Endodermal cell (in vitro differentiated cells): ENCODE data around the gene PPM1D. TPM values are rescaled to one million over a fixed set of nuclear protein-coding genes. Genes with fewer than 3 reads are reported as not detected.

Experiments
- DNase-seq: peaks from one replicate; pipeline ENCODE4 v3.0.0-alpha.2; 2017
- H3K27ac ChIP-seq: 2 replicates; pipeline ENCODE4 v1.5.1; 2013; ENCODE audit warnings: mild to moderate bottlenecking, low read depth, low read length, moderate library complexity
- H3K27me3 ChIP-seq: 2 replicates; pipeline ENCODE4 v1.6.1; 2013; ENCODE audit warnings: mild to moderate bottlenecking, low read length, moderate library complexity; ENCODE audit not compliant: insufficient read depth, control insufficient read depth, poor library complexity, severe bottlenecking
- H3K36me3 ChIP-seq: 2 replicates; pipeline ENCODE4 v1.7.0; 2013; ENCODE audit warnings: mild to moderate bottlenecking, low read length, moderate library complexity; ENCODE audit not compliant: control insufficient read depth, insufficient read depth
- H3K4me1 ChIP-seq: one replicate; pipeline ENCODE4 v1.7.0; 2013; ENCODE audit warnings: low read length; ENCODE audit not compliant: control insufficient read depth, insufficient read depth
- H3K4me3 ChIP-seq: 2 replicates; pipeline ENCODE4 v1.5.1; 2013; ENCODE audit warnings: mild to moderate bottlenecking, low read length, moderate library complexity
- H3K9ac ChIP-seq: 2 replicates; pipeline ENCODE4 v1.6.1; 2013; ENCODE audit warnings: mild to moderate bottlenecking, low read length, moderate library complexity; ENCODE audit not compliant: poor library complexity, severe bottlenecking; ENCODE audit errors: extremely low read depth
- H3K9me3 ChIP-seq: 2 replicates; pipeline ENCODE4 v1.6.1; 2013; ENCODE audit warnings: mild to moderate bottlenecking, low read length, moderate library complexity; ENCODE audit not compliant: control insufficient read depth
- H3K27ac Mint-ChIP-seq: 2 replicates; pipeline ENCODE4 v1.8.0; 2020; ENCODE audit warnings: mixed read lengths
- H3K27me3 Mint-ChIP-seq: 2 replicates; pipeline ENCODE4 v1.8.0; 2021; ENCODE audit warnings: mild to moderate bottlenecking, mixed read lengths; ENCODE audit not compliant: insufficient read depth
- H3K36me3 Mint-ChIP-seq: 2 replicates; pipeline ENCODE4 v1.8.0; 2020; ENCODE audit warnings: low read depth, mixed read lengths
- H3K4me1 Mint-ChIP-seq: 2 replicates; pipeline ENCODE4 v1.8.0; 2020; ENCODE audit warnings: mixed read lengths
- H3K4me3 Mint-ChIP-seq: 2 replicates; pipeline ENCODE4 v1.8.0; 2020; ENCODE audit warnings: mild to moderate bottlenecking, moderate library complexity, mixed read lengths
- H3K9me3 Mint-ChIP-seq: 2 replicates; pipeline ENCODE4 v1.8.0; 2020; ENCODE audit warnings: mild to moderate bottlenecking, mixed read lengths
- CTCF ChIP-seq: fragments of 200-600 bp; sonication (generic); conservative IDR thresholded peaks from 2 replicates; pipeline ENCODE4 v1.5.0; 2021; ENCODE audit warnings: antibody characterized with exemption, mild to moderate bottlenecking
- WGBS, 2 experiments: methylation state at CpG; one replicate each; pipeline versions ENCODE4 v1.1.5 to v1.1.7; 2013; ENCODE audit warnings: missing lambda C conversion rate in 2 of 2, mixed read lengths in 1 of 2; ENCODE audit not compliant: insufficient coverage in 1 of 2, insufficient read length in 1 of 2; 5-methylcytosine and 5-hydroxymethylcytosine counted together
- total RNA-seq, 2 donors: library from RNA; stranded (reverse); fragmentation: NEBNext Ultra II Directional in 1 of 2; extraction: Animal tissue kit (Norgen Biotek cat#: 25700) in 1 of 2; gene quantifications; 2 replicates in 1 of 2; 3 replicates in 1 of 2; pipeline ENCODE4 v1.2.1, GENCODE V29; 2021

Gene PPM1D
- total RNA-seq, 2 donors from 2014 or later, result 9.4 to 13.0 TPM

GRCh38 chr17:60641126-60641525 lies 41.1 kb downstream of the PPM1D start:
- H3K27ac ChIP-seq, result no peak overlapping the region

GRCh38 chr17:60641810-60642220 lies 41.8 kb downstream of the PPM1D start:
- WGBS, 2 experiments, result 75% methylated on average over 1 of the region's 1 CpG; no CpG with 5 or more reads in 1 of the 2 experiments
- H3K27ac ChIP-seq, result no peak overlapping the region
- no peaks in the 10 kb centered on the region for H3K27me3 ChIP-seq
- H3K27me3 Mint-ChIP-seq, result no peaks in the 10 kb centered on the region
- H3K9me3 ChIP-seq, result no peaks in the 10 kb centered on the region
- no peak overlapping the region for H3K27ac Mint-ChIP-seq
- H3K9ac ChIP-seq, result no peak overlapping the region
- H3K4me3 ChIP-seq, result no peak overlapping the region
- H3K9me3 Mint-ChIP-seq, result no peaks in the 10 kb centered on the region
- no peaks in the 10 kb centered on the region for H3K4me1 ChIP-seq
- TF ChIP-seq CTCF, result peak; percentile 83
- H3K36me3 ChIP-seq, result peaks cover 27% of the 10 kb centered on the region
- peak; percentile 85 for DNase-seq
- H3K36me3 Mint-ChIP-seq, result peaks cover 5% of the 10 kb centered on the region
- H3K4me3 Mint-ChIP-seq, result no peak overlapping the region
- H3K4me1 Mint-ChIP-seq, result peaks cover 5% of the 10 kb centered on the region

More at GRCh38 chr17:60641126-60641525, 41.1 kb downstream of the PPM1D start:
- DNase-seq, result no peak
- WGBS, 2 experiments, result 95 to 100% methylated on average over 3 of the region's 3 CpGs
- peaks cover 5% of the 10 kb centered on the region for H3K36me3 Mint-ChIP-seq
- no peak overlapping the region for H3K4me3 Mint-ChIP-seq
- peaks cover 5% of the 10 kb centered on the region for H3K4me1 Mint-ChIP-seq
- no peaks in the 10 kb centered on the region for H3K27me3 ChIP-seq
- no peak overlapping the region for H3K4me3 ChIP-seq
- H3K9ac ChIP-seq, result no peak overlapping the region
- no peaks in the 10 kb centered on the region for H3K4me1 ChIP-seq
- TF ChIP-seq CTCF, result no peak
- H3K9me3 ChIP-seq, result no peaks in the 10 kb centered on the region
- H3K27ac Mint-ChIP-seq, result no peak overlapping the region
- peaks cover 33% of the 10 kb centered on the region for H3K36me3 ChIP-seq
- H3K27me3 Mint-ChIP-seq, result no peaks in the 10 kb centered on the region
- no peaks in the 10 kb centered on the region for H3K9me3 Mint-ChIP-seq

- Mint-ChIP-seq H3K36me3 (peaks cover 27% of the 10 kb centered on the region), H3K27me3 (no peaks in the 10 kb centered on the region), H3K4me1 (peaks cover 5% of the 10 kb centered on the region), H3K27ac (peak overlapping the region; percentile 57), H3K4me3 (no peak overlapping the region), H3K9me3 (no peaks in the 10 kb centered on the region)
- TF ChIP-seq CTCF, result no peak
- 96 to 100% methylated on average over 3 of the region's 3 CpGs for WGBS, 2 experiments
- Histone ChIP-seq H3K9me3 (no peaks in the 10 kb centered on the region), H3K9ac (no peak overlapping the region), H3K4me1 (no peaks in the 10 kb centered on the region), H3K4me3 (no peak overlapping the region), H3K27me3 (no peaks in the 10 kb centered on the region), H3K36me3 (peaks cover 40% of the 10 kb centered on the region), H3K27ac (no peak overlapping the region)
- no peak for DNase-seq
Measured at GRCh38 chr17:60645918-60646523, 46.0 kb downstream of the PPM1D start.
